Sigmoid colon (tissue), 4 donors: ENCODE results near the gene AIG1.

Source experiments
- EP300 ChIP-seq, 4 donors: sonication (generic); formaldehyde crosslinking; IDR thresholded peaks; one replicate each; pipeline ENCODE4 v1.6.1; 2017; ENCODE audit warnings: antibody characterized with exemption in 4 of 4
- POLR2A ChIP-seq, 2 donors: fragments of 450-650 bp; IDR thresholded peaks; one replicate each; pipeline ENCODE4 v1.6.1; 2016; ENCODE audit warnings: antibody characterized with exemption in 2 of 2, mild to moderate bottlenecking in 2 of 2, moderate library complexity in 2 of 2
- POLR2AphosphoS5 ChIP-seq, 4 donors: sonication (generic); formaldehyde crosslinking; IDR thresholded peaks; one replicate each; pipeline ENCODE4 v1.6.1; 2017; ENCODE audit warnings: antibody characterized with exemption in 4 of 4
- TF ChIP-seq, protein P1 (sequence below), 4 experiments: fragments of 450-650 bp in 3 of 4; fragments of 200-600 bp in 1 of 4; IDR thresholded peaks; one replicate each; pipeline ENCODE4 v1.5.1; 2016 to 2019; ENCODE audit warnings: antibody characterized with exemption in 4 of 4, mild to moderate bottlenecking in 3 of 4, moderate library complexity in 2 of 4

DNA sequence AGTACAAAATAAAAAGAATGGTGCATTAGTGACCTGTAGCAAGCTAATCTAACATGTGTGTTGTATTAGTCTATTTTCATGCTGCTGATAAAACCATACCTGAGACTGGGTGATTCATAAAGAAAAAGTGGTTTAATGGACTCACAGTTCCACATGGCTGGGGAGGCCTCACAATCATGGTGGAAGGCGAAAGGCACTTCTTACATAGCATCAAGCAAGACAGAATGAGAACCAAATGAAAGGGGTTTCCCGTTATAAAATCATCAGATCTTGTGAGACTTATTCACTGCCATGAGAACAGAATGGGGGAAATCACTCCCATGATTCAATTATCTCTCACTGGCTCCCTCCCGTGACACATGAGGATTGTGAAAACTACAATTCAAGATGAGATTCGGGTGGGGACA is 45.4 kb upstream of the AIG1 start:
- TF ChIP-seq, protein P1, sequence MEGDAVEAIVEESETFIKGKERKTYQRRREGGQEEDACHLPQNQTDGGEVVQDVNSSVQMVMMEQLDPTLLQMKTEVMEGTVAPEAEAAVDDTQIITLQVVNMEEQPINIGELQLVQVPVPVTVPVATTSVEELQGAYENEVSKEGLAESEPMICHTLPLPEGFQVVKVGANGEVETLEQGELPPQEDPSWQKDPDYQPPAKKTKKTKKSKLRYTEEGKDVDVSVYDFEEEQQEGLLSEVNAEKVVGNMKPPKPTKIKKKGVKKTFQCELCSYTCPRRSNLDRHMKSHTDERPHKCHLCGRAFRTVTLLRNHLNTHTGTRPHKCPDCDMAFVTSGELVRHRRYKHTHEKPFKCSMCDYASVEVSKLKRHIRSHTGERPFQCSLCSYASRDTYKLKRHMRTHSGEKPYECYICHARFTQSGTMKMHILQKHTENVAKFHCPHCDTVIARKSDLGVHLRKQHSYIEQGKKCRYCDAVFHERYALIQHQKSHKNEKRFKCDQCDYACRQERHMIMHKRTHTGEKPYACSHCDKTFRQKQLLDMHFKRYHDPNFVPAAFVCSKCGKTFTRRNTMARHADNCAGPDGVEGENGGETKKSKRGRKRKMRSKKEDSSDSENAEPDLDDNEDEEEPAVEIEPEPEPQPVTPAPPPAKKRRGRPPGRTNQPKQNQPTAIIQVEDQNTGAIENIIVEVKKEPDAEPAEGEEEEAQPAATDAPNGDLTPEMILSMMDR (IDR thresholded peaks at IDR 0.05), result no peak
- TF ChIP-seq POLR2A (IDR thresholded peaks at IDR 0.05) (no peak), POLR2AphosphoS5 (IDR thresholded peaks at IDR 0.05) (no peak), EP300 (IDR thresholded peaks at IDR 0.05) (no peak)
